Epithelial cell of prostate (primary cell): ENCODE data around the gene ZSWIM4.

Experiments
- DNase-seq: peaks from one replicate; pipeline ENCODE4 v3.0.0-alpha.2; 2011; ENCODE audit warnings: low read depth, low spot score
- H3K27ac ChIP-seq: fragments of 450-650 bp; 2 replicates; pipeline ENCODE4 v1.5.1; 2017; ENCODE audit warnings: mild to moderate bottlenecking

Gene ZSWIM4

DNA sequence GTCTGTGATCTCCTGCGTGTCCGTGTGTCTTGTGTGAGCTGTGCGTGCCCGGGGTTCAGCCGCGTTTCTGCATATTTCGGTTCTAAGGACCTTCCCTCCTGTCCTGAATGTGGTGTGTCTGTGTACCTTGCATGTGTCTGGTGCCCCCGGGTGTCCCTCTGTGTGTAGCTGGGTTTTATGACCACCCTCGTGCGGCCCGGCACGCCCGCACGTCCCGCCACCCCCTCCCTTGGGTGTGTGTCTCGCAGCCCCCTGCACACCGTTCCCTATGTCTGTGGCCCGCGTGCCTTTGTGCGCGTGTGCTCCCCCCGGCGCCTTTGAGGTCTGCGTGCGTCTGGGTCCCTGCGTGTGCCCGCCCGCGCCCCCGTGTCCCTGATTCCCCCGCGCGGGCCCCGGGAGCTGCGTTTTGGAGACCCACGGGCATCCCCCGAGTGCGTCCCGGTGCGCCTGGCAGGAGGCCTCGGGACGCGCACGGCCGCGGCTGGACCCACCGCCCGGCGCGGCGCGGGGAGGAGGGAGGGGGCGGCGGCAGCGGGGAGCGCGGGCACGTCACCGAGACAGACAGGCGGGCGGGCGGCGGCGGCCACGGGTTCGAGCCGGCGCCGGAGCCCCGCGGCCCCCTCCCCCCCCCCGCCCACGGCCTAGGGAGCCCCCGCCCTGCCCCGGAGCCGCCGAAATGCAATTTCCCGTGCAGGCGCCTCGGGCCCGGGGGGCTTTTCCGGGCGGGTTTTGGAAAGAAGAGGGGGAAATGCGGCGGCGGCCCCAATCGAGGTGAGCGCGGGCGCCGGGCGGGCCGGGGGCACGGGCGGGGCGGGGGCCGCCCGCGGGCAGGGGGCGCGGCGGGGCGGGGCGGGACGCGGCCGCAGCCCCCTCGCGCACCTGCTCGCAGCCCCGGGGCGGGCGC lies 69.7 kb downstream of the ZSWIM4 start:
- H3K27ac ChIP-seq: no peak overlapping the region
- no peak for DNase-seq

DNA sequence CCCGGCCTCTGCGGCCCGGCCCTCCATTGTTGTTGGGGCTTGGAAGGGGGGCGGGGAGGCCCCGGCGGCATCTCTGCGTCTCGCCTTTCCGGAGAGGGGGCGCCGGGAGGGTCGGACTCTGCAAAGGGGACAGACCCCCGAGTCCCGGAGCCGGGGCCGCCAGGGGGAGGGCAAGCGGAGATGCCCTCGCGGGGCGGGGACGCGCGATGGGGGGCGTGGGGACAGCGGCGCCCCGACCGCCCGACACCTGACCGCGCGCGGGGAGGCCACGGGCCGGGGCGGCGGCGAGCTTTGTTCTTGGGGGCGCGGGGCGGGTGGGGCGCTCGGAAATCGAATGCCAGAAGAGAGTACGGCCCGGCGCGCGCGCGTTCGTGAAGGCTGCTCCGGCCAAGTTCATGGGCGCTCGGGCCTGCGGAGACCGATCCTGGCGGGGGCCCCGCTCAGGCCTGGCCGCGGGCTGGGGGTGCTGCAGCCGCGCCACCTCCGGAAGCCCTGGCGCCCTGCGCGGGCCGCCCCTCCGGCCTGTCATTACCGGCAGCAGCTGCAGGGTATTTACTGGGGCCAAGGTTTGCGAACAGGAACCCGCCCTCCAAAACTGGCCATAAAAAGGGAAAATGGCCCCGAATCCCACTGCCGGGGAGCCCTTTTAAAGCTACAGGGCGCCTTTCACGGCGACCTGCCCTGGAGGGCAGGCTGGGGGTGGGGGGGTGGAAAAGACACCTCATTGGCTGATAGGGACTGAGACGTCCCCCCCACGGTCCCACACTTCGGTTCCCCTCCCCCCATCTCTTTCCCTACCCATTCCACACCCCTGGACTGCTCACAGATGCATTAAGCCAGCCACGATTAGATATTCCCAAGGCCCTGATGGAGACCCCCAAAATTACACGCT lies 70.6 kb downstream of the ZSWIM4 start:
- DNase-seq: no peak

GRCh38 chr19:13866463-13867046 lies 71.3 kb downstream of the ZSWIM4 start:
- H3K27ac ChIP-seq: no peak overlapping the region
- no peak for DNase-seq

More for the DNA sequence above, 70.6 kb downstream of the ZSWIM4 start:
- H3K27ac ChIP-seq: no peak overlapping the region

- DNase-seq: no peak
- no peak overlapping the region for H3K27ac ChIP-seq
Measured at GRCh38 chr19:13868663-13869062, 73.4 kb downstream of the ZSWIM4 start.

GRCh38 chr19:13869281-13869680 lies 74.0 kb downstream of the ZSWIM4 start:
- H3K27ac ChIP-seq: no peak overlapping the region
- DNase-seq: no peak

- no peak overlapping the region for H3K27ac ChIP-seq
- no peak for DNase-seq
Measured at GRCh38 chr19:13870873-13871272, 75.6 kb downstream of the ZSWIM4 start.

GRCh38 chr19:13872339-13872694 lies 77.1 kb downstream of the ZSWIM4 start:
- no peak for DNase-seq

DNA sequence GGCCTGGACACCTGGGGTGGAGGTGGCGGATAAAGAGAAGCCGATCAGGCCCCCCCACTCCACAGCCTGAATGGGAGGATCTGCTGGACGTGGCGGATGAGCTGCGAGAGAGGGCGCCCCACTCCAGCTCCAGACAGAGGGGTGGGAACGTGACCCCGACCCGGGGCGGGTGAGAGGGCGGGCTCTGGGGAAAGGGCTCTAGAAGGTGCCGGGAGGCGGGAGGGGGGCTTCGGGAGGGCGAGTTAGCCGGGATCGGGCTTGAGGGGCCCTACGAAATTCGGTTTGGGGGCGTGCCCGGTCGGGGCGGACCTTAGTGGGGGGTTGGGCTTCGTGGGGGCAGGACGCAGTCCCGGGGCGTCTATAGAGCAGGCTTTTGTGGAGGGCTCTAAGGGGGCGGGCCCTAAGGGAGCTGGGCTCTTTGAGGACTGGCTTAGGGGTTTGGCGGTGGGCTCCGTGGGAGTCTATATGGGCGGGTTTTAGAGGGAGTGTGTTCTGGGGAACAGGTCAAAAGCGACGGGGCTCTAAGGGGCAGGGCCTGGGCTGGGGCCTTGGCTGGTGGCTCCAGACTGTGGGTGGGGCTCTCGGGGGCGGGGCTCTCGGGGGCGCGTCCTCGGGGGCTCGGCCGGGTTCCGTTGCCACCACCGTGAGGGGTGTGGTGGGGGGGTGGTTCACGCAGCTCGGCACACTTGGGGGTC lies 77.6 kb downstream of the ZSWIM4 start:
- H3K27ac ChIP-seq: no peak overlapping the region
- DNase-seq: no peak

More at GRCh38 chr19:13872339-13872694, 77.1 kb downstream of the ZSWIM4 start:
- no peak overlapping the region for H3K27ac ChIP-seq

DNA sequence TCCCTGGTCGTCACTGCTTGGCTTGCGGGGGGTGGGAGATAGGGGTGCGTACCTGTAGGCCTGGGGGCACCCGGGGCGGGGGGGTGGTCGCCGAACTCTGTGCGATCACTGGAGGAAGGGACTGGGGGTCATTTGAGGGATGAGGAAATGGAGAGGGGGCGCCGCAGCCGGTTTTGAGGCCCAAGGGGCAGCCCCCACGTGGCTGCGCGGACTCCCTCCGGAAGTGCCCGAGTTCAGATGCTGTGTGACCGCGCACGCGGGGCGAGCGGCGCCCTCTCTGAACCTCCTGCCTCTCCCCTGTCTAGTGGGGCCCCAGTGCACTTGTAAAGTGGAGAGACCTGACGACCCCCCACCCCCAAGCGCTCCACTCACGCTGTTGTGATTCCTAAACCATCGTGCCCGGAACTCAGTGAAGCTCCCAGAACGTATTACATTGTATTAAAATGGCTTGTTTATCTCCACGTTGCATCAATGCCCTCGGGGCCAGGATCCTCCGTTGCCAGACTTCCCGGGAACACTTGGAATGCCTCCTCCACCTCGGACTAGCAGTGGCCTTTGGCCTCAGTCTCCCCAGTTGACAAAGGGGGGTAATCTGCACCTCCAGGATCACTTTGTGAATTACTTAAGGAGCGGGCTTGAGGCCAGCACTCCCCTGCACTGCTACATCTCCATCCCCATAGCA lies 78.7 kb downstream of the ZSWIM4 start:
- no peak overlapping the region for H3K27ac ChIP-seq
- DNase-seq: no peak

GRCh38 chr19:13875824-13876223 lies 80.6 kb downstream of the ZSWIM4 start:
- no peak overlapping the region for H3K27ac ChIP-seq
- DNase-seq: no peak

DNA sequence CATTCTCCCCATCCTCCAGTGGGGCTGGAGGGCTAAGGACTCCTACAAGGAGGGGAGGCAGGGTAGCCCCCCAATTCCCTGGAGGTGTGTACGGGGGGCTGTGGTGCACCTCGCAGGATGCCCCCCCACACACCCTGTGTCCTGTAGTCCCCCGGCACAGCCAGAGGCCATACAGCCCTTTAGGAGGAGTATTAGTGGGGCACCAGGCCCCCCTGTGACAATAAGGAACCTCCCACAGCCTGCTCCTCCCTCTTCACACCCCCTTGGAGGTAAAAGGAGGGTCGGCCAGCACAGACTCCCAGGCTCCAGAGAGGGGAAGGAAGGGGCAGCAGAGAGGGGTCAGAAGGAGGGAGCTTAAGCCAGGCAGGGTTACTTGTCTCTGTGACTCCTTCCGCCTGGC lies 81.6 kb downstream of the ZSWIM4 start, which contains the start of gene NANOS3:
Gene NANOS3, plus strand, starts transcription at position 301 of the 400 bp plus-strand sequence. CDS start 115 bp downstream, outside the sequence.
- no peak for DNase-seq
- no peak within 1 kb of the TSS for H3K27ac ChIP-seq

DNA sequence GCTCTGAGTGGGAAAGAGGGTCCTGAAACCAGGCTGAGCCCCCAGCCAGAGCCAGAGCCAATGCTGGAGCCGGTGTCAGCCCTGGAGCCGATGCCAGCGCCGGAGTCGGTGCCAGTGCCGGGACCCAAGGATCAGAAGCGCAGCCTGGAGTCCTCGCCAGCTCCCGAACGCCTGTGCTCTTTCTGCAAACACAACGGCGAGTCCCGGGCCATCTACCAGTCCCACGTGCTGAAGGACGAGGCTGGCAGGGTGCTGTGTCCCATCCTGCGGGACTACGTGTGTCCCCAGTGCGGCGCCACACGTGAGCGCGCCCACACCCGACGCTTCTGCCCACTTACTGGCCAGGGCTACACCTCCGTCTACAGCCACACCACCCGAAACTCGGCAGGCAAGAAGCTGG lies 82.1 kb downstream of the ZSWIM4 start:
- no peak for DNase-seq
- no peak overlapping the region for H3K27ac ChIP-seq

GRCh38 chr19:13880059-13881043 lies 85.1 kb downstream of the ZSWIM4 start:
- peak overlapping the region; percentile 47 for H3K27ac ChIP-seq
- DNase-seq: peak; percentile 62

DNA sequence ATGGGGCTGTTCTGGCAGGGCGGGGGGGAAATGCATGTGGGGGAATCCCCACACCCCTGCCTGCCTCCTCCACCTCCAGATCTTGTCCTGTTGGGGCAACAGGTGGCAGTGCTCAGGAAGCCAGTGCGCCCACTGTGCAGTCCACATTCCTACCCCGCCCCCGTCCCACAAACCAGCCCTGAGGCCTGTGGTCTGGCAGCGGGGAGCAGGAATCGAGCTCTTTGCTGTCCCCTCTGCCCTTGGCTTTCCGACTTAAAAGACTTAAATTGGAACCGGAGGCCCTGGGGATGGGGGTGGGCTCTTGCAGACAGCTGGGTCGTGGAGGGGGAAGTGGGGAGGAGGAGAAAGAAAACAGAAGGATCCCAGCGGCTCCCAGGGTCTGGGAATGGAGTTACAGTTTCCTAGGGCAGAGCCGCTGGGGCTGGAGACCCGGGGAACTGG lies 86.0 kb downstream of the ZSWIM4 start:
- no peak overlapping the region for H3K27ac ChIP-seq
- DNase-seq: no peak
